Measurements from ENCODE around the gene MS4A12. TPM values are rescaled to one million over a fixed set of nuclear protein-coding genes. Genes with fewer than 3 reads are reported as not detected.

Gene MS4A12
- total and polyA plus RNA-seq, 9 of the 15 experiments (the other 6 are each of a cell fraction or from before 2014, with no cell fraction given) = not detected

GRCh38 chr11:60468829-60469228 is 23.7 kb upstream of the MS4A12 start:
- Histone ChIP-seq H3K36me3 (ENCODE audit: control insufficient read depth, insufficient read depth, low read length) (no peaks in the 10 kb centered on the region), H3K79me2 (ENCODE audit: control insufficient read depth, insufficient read depth, low read length) (no peaks in the 10 kb centered on the region), H3K9me3 (replicated peaks; ENCODE audit: control insufficient read depth, insufficient read depth, low read depth, low read length) (no peaks in the 10 kb centered on the region), H2AFZ (ENCODE audit: low read depth, low read length) (no peak overlapping the region), H3K27me3 (ENCODE audit: control insufficient read depth in 2 of 2, insufficient read depth in 2 of 2, low read length in 2 of 2) (no peaks in the 10 kb centered on the region), H3K4me2 (ENCODE audit: insufficient read depth, low read length) (no peak overlapping the region), H3K9me1 (ENCODE audit: control insufficient read depth, insufficient read depth, low read length) (no peaks in the 10 kb centered on the region), H3K4me3 (no peak overlapping the region), H3K27ac (ENCODE audit: extremely low read depth, low read depth, low read length) (no peak overlapping the region), H3K4me1 (replicated peaks in 1 of 2; ENCODE audit: control insufficient read depth in 2 of 2, insufficient read depth in 2 of 2, low read length in 2 of 2) (no peaks in the 10 kb centered on the region), H3K9ac (ENCODE audit: insufficient read depth in 1 of 2, low read depth in 2 of 2, low read length in 2 of 2) (no peak overlapping the region), H4K20me1 (replicated peaks; ENCODE audit: control insufficient read depth, insufficient read depth, low read length) (no peaks in the 10 kb centered on the region)
- no peak for DNase-seq (ENCODE audit: extremely low read depth in 1 of 4, low spot score in 3 of 4)
- FAIRE-seq = no peak
- intact Hi-C loops (cut with micrococcal nuclease) (no loop called here), in situ Hi-C loops (cut with MboI) (no loop called here)
- TF ChIP-seq PPARD (CRISPR knock-in tag; IDR thresholded peaks at IDR 0.05) (no peak), PHF8 (IDR thresholded peaks at IDR 0.05; ENCODE audit: borderline replicate concordance, low read length) (no peak), RFX5 (IDR thresholded peaks at IDR 0.05; ENCODE audit: low read depth, low read length) (no peak), NCOR1 (IDR thresholded peaks at IDR 0.05) (no peak), IRF1 (CRISPR knock-in tag; IDR thresholded peaks at IDR 0.05; ENCODE audit: borderline replicate concordance) (no peak), ILF3 (IDR thresholded peaks at IDR 0.05; ENCODE audit: borderline replicate concordance) (no peak), BDP1 (IDR thresholded peaks at IDR 0.05; ENCODE audit: insufficient read depth, insufficient read length) (no peak)
- TF ChIP-seq, protein P1, sequence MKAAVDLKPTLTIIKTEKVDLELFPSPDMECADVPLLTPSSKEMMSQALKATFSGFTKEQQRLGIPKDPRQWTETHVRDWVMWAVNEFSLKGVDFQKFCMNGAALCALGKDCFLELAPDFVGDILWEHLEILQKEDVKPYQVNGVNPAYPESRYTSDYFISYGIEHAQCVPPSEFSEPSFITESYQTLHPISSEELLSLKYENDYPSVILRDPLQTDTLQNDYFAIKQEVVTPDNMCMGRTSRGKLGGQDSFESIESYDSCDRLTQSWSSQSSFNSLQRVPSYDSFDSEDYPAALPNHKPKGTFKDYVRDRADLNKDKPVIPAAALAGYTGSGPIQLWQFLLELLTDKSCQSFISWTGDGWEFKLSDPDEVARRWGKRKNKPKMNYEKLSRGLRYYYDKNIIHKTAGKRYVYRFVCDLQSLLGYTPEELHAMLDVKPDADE (conservative IDR thresholded peaks at IDR 0.05; ENCODE audit: control insufficient read depth, low read depth, low read length) = no peak
- TF ChIP-seq, protein P2, sequence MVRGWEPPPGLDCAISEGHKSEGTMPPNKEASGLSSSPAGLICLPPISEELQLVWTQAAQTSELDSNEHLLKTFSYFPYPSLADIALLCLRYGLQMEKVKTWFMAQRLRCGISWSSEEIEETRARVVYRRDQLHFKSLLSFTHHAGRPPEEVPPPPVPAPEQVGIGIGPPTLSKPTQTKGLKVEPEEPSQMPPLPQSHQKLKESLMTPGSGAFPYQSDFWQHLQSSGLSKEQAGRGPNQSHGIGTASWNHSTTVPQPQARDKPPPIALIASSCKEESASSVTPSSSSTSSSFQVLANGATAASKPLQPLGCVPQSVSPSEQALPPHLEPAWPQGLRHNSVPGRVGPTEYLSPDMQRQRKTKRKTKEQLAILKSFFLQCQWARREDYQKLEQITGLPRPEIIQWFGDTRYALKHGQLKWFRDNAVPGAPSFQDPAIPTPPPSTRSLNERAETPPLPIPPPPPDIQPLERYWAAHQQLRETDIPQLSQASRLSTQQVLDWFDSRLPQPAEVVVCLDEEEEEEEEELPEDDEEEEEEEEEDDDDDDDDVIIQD (CRISPR knock-in tag; IDR thresholded peaks at IDR 0.05) = no peak
- ATAC-seq = no peak
- ChIA-PET CTCF (ENCODE audit: low intra/inter-chr PET ratio) (no interaction called here), POLR2A (no interaction called here)
- WGBS (ENCODE audit: insufficient coverage, low coverage, missing lambda C conversion rate) = 0% methylated on average over 2 of the region's 2 CpGs
- BruUV-seq (replicated peaks) = no TSS peak

All from K562 (cell line).